PFSK-1 (cell line): ENCODE results near the gene FEV.

ENCODE experiments used
- FOXP2 ChIP-seq: optimal IDR thresholded peaks from 2 replicates; pipeline ENCODE3; 2011; ENCODE audit warnings: borderline replicate concordance, control low read depth, inconsistent platforms; ENCODE audit not compliant: insufficient read depth; ENCODE audit errors: extremely low read length, extremely low read depth
- POLR2AphosphoS5 ChIP-seq: IDR thresholded peaks from 2 replicates; pipeline ENCODE4 v1.6.1; 2012; ENCODE audit warnings: low read depth, mild to moderate bottlenecking, control low read depth, low read length, moderate library complexity
- REST ChIP-seq, 2 experiments: IDR thresholded peaks; 2 replicates each; pipeline versions ENCODE4 v1.6.1 to v1.8.0; 2011 to 2012; ENCODE audit warnings: low read depth in 2 of 2, low read length in 2 of 2, control low read depth in 1 of 2, inconsistent platforms in 1 of 2, mild to moderate bottlenecking in 1 of 2, moderate library complexity in 1 of 2; ENCODE audit not compliant: insufficient read depth in 1 of 2
- SIN3A ChIP-seq: IDR thresholded peaks from 2 replicates; pipeline ENCODE4 v1.6.1; 2012; ENCODE audit warnings: mild to moderate bottlenecking, low read length, moderate library complexity, borderline replicate concordance; ENCODE audit not compliant: insufficient read depth
- TAF1 ChIP-seq: IDR thresholded peaks from 2 replicates; pipeline ENCODE4 v1.6.1; 2012; ENCODE audit warnings: low read length, control low read depth, borderline replicate concordance; ENCODE audit not compliant: insufficient read depth

FEV gene

GRCh38 chr2:218960309-218961165 lies 24.4 kb downstream of the FEV start:
- TF ChIP-seq SIN3A (no peak), REST (IDR thresholded peaks at IDR 0.05; ENCODE audit: insufficient read depth in 1 of 2, low read depth in 2 of 2, low read length in 2 of 2) (0 out of 4 replicates have a peak, but pooled peaks of 1 of the 2 experiments have one; percentile 33)

GRCh38 chr2:218959761-218960308 lies 25.1 kb downstream of the FEV start:
- TF ChIP-seq TAF1 (no peak), POLR2AphosphoS5 (no peak), FOXP2 (no peak), REST (IDR thresholded peaks at IDR 0.05; ENCODE audit: insufficient read depth in 1 of 2, low read depth in 2 of 2, low read length in 2 of 2) (no peak), SIN3A (no peak)

- peak; percentile 72 for TF ChIP-seq POLR2AphosphoS5
- no peak for TF ChIP-seq SIN3A
- 0 out of 2 replicates have a peak, but pooled peaks have one; percentile 49 for TF ChIP-seq TAF1
- no peak; a peak in 1 of 4 replicates for TF ChIP-seq REST (IDR thresholded peaks at IDR 0.05; ENCODE audit: insufficient read depth in 1 of 2, low read depth in 2 of 2, low read length in 2 of 2)
- peak; percentile 26 for TF ChIP-seq FOXP2
These were observed 25.7 kb downstream of the FEV start, which contains the start of gene CDK5R2 for GRCh38 chr2:218959141-218959731. TSS of gene CDK5R2 (plus strand) at chr2:218959666. CDS start at chr2:218959821, 155 bp downstream.

GRCh38 chr2:218958276-218958675 lies 26.7 kb downstream of the FEV start:
- TF ChIP-seq POLR2AphosphoS5: no peak
- no peak for TF ChIP-seq TAF1

- TF ChIP-seq TAF1 (no peak), FOXP2 (no peak), REST (IDR thresholded peaks at IDR 0.05; ENCODE audit: insufficient read depth in 1 of 2, low read depth in 2 of 2, low read length in 2 of 2) (no peak), SIN3A (no peak), POLR2AphosphoS5 (no peak)
These were observed 27.3 kb downstream of the FEV start for GRCh38 chr2:218957671-218958070.
